ENCODE data around the gene CUBN.

DNA sequence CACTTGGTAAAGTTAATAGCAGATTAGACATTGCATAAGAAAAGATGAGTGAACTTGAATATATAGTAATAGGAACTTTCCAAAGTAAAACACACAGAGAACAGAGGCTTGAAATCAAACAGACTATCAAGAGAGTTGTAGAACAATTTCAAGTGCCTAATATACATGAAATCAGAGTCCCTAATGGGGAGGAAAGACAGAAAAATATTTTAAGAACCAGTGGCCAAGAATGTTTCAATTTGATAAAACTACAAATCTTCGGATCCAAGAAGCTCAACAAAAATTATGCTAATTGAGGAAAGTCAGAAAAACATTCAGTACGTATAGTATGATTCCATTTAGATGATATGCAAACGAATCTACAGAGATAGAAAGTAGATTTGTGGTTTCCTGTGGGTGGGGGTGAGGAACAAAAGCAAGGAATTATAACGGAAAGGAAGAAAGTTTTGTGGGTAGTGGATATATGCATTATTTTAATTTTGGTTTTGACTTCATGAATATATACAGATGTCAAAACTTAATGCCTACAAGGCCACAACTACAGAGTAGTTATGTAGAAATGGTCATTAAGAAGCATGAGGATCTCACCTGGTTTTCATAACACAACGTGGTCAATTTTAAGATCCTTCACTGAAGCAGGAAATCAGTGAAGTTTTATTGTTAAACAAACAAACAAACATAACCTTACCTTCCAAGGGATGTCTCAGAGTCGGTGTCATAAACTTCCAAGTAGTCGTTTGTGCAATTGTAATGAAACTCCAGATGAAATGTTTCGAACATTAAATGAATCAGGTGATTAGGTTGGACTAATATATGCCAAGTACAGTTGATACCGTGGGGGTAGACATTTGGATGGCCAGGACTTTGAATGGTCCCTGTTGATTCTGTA lies 62.0 kb downstream of the CUBN start:
- TF ChIP-seq CTCF (IDR thresholded peaks at IDR 0.05; ENCODE audit: insufficient read depth, low read depth, low read length) (no peak), EZH2 (IDR thresholded peaks at IDR 0.05; ENCODE audit: insufficient read depth, low read length) (no peak)

Measured in astrocyte (in vitro differentiated cells and primary cell).